HG02759 (cell line): ENCODE measurements around the gene E2F4.

ENCODE experiments used
- ATAC-seq: cut with Tn5 transposase; IDR thresholded peaks from one replicate; pipeline ENCODE4 v1.9.1; 2021; ENCODE audit warnings: mild to moderate bottlenecking, moderate library complexity; ENCODE audit not compliant: unreplicated experiment

Gene E2F4

DNA sequence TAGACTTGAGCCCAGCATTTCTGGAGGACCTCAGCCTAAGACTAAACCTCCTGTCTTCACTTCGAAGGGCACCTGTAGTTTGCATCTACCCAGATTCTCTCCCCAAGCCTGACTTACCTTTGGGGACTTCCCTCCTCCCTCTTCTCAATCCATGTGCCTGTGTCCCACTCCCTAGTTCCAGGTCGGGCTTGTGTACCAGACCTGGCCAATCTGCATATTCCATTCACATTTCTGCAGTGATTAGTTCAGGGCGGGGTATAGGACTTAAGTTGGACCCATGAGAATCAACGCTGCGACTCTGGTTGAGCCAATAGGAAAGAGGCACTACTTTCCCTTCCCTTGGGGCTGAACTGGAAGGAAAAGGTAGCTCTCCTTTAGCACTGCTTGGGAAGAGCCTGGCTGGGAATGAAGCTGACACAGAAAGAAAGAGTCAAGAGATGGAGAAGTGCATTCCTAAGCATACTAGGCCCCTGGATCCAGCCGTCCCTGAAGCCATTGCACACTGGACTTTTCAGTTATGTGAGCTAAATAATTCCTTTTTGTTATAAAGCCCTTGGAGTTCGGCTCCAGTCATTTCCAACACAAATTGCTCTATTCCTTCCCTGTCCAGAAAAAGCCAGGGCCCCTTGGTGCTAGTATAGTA, 34.7 kb upstream of the E2F4 start:
- no peak for ATAC-seq

DNA sequence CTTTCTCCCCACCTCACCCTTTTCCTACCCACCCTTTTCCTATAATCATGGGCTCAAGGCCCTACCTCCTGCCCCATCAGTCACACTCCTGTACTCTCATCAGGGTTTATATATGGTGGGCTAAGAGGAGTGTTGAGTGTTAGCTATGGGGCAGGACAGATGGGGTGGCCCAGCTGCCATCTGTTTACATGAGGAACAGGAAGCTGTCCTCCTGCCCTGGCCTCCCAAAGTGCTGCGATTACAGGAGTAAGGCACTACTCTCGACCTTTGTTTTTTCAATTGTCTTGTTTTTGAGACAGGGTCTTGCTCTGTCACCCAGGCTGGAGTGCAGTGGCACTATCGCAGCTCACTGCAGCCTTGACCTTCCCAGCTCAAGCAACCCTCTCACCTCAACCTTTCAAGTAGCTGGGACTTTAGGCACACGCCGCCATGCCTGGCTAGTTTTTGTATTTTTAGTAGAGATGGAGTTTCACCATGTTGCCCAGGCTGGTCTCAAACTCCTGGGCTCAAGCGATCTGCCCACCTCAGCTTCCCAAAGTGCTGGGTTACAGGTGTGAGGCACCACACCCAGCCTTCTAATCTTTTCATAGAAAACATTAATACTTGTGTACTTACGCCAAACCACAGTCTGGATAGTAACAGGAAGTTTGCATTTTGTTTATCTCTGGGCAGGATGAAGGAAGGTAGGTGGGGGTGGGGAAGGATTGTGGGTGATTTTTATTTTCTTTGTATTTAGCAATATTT, 33.9 kb upstream of the E2F4 start:
- no peak for ATAC-seq

- ATAC-seq, result peak; percentile 42
These were observed 33.0 kb upstream of the E2F4 start for GRCh38 chr16:67158637-67159600.

GRCh38 chr16:67161595-67162058, 30.3 kb upstream of the E2F4 start:
- no peak for ATAC-seq

- ATAC-seq, result no peak
These were observed 29.3 kb upstream of the E2F4 start for GRCh38 chr16:67162506-67163163.

DNA sequence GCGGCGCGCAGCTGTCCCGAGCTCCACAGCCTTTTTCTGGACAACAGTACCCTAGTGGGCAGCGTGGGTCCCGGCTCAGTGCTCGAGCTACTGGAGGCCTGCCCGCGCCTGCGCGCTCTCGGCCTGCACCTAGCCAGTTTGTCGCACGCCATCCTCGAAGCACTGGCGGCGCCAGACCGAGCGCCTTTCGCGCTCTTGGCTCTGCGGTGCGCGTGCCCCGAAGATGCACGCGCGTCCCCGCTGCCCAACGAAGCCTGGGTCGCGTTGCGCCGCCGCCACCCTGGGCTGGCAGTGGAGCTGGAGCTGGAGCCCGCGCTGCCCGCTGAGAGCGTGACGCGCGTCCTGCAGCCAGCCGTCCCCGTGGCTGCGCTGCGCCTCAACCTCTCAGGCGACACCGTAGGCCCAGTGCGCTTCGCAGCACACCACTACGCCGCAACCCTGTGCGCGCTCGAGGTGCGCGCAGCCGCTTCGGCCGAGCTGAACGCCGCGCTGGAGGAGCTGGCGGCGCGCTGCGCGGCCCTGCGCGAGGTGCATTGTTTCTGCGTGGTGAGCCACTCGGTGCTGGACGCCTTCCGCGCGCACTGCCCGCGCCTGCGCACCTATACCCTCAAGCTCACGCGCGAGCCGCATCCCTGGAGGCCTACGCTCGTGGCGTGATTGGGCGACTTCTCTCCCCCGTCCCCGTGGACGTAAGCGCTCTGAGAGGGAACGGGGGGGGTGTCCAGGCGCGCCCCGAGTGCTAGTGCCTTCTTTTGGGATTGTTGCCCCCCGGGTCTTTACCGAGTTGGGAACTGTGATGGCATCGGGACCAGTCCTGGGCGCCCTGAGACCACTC, 28.6 kb upstream of the E2F4 start:
- no peak for ATAC-seq

DNA sequence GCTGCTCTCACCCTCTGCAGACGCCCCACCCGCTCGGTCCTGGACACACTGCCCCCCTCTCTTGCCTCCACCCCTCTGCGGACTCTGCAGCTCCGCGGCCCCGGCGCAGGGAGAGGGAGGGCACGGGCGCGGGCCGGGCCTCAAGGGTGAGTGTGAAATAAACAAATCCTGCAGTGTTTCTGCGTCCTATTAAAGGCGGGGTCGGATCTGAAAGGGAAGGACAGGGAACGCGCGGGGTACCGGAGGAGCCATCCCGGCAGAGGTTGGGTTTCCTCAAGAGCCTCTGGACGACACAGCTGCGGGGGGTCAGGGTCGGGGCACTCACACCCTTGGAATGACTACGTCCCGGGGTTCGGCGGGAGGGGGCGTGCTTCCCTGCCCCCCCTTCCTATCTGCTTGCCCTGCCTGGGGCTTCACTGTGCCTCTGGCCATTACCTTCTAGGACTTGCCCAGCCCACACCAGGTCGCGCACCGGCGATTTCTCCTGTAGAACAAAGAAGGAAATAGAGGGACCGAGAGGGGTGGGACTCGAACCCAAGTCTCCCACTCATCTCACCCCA, 27.9 kb upstream of the E2F4 start:
- ATAC-seq, result no peak

- ATAC-seq, result no peak
These were observed 27.3 kb upstream of the E2F4 start, which contains the start of gene HSF4 for GRCh38 chr16:67164599-67165061. Gene HSF4, plus strand, starts transcription at chr16:67164745. Its CDS starts 67 bp downstream, at chr16:67164812.

GRCh38 chr16:67165121-67166078, 26.6 kb upstream of the E2F4 start:
- ATAC-seq, result no peak

DNA sequence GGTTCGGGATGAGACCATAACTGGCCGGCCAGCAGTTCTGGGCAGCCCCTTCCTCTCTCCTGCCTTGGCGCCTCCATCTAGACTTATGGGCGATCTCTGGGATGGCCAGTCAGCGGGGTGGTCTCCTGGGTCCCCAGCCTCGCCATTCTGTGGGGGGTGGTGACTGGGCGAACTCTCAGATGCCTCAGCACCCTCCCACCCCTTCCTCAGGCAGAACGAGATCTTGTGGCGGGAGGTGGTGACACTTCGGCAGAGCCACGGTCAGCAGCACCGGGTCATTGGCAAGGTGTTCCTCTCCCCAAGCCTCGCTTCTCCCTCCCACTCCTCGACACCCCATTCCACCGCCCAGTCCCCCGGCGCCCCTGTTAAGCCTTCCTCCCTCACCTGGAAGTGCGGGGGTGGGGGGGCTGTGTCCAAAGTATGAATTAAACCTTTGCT, 25.8 kb upstream of the E2F4 start:
- no peak for ATAC-seq

DNA sequence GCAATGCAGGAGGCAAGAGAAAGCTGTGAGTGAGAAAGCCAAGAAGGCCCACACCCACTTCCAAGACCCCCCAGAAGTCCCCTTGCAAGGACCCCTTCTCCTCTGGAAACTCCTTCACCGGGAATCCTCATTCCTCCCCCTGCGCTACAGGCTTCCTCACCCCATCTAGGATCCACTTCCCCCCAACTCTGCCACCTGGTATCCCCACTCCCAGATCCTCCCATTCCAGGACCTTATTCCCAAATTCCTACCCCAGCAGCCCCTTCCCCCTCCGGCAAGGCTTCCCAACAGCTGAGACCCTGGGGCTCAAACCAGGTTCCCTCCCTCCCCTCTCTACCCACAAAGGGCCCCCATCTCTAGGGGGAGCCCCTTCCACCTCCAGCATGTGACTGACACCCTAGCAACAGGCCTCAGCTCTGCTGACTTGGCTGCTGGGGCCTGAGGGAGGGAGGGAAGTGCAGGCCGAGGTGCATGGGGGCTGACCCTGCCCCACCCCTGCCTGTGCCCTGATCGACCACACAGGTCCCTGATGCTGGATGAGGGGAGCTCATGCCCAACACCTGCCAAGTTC, 25.3 kb upstream of the E2F4 start:
- no peak for ATAC-seq

DNA sequence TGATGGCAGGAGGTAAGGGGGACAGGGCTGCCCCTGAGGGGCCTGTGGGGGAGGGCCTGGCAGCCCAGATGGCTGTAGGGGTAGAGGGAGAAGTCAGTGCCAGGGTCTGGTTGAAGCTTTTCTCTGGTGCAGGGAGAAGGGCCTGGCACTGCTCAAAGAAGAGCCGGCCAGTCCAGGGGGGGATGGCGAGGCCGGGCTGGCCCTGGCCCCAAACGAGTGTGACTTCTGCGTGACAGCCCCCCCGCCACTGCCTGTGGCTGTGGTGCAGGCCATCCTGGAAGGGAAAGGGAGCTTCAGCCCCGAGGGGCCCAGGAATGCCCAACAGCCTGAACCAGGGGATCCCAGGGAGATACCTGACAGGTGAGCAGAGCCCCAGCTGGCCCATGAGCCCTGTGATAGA, 24.4 kb upstream of the E2F4 start:
- no peak for ATAC-seq

DNA sequence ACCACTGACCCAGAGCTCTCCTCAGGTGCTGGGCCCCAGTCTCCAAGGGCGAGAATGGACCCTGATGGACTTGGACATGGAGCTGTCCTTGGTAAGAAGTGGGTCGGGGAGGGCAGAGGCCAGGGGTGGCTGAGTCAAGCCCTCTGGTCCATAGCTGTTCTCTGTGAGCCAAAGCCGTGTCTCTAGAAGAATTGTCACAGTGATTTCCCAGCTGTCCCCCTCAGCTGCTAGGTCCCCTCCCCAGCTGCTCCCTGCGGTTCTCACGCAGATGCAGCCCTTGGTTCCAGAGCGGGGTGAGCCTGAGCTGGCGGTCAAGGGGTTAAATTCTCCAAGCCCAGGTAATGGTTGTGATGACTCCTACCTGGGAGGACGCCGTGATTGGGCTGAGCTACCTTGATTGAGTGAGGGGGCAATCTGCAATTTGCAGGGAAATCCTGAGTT, 22.9 kb upstream of the E2F4 start:
- ATAC-seq, result no peak

DNA sequence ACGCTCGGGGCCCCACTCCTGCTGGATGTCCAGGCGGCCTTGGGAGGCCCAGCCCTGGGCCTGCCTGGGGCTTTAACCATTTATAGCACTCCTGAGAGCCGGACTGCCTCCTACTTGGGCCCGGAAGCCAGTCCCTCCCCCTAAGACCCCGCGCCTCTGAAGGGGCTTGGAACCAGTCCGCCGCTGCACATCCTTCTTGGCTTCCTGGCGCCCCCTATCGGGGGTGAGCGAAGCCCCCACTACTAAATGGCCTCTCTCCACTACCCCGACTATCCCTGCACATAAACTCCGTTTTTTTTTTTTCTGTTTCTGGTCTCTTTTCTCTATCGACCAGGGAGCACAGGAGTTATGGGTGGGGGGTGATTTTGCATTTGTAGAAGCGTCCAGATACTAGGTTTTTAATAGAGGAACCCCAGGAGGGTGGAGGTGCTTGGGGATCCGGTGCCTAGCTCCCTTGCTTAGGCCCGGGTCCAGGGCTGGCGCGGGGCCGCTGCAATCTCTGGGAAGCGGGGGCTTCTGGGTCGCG, 22.2 kb upstream of the E2F4 start:
- ATAC-seq, result peak; percentile 5

- ATAC-seq, result peak; percentile 52
These were observed 21.6 kb upstream of the E2F4 start, which contains the start of gene NOL3 for GRCh38 chr16:67170168-67170948. Gene NOL3, plus strand, starts transcription at chr16:67170538.

DNA sequence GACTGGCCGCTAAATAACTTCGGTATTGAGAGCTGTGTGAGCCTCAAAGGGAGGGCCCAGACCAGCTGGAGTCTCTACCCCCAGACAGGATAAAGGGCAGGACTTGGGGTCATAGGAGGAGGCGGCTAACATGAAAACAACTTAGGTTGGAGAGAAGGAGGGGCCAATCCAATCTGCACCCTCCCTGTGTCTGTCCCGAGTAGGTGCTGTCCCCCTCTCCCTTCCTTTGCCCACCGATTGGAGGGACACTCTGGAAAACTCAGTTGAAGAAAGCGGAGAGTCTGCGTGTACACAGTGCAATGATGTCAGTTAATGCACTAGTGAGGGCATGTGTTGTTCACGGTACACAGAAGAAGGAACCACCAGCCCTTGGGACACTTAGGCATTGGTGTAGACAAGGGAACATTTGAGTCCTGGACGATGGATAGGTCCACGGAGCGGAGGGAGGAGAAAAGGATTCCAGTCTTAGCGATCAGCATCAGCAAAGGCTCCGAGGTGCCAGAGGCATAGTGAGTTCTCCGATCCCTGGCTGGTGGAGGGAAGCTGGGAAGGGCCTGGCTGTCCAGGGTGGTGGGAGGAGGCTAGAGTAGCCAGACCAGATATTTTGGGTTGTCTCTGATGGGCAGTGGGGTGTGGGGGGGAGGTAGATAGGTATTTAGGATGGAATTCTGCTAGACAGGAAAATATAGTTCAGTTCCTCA, 20.9 kb upstream of the E2F4 start:
- ATAC-seq, result no peak
